ENCODE results near the gene CAMK1D. TPM values are rescaled to one million over a fixed set of nuclear protein-coding genes. Genes with fewer than 3 reads are reported as not detected.
"Not testable (repeated sequence)": the region's sequence is repeated elsewhere in the genome, so short reads cannot be mapped to it uniquely, and the experiment has no call there.

Gene CAMK1D
- total RNA-seq, 8 experiments from 2014 or later, result 1.9 to 15.8 (median 7.4) TPM

GRCh38 chr10:12849319-12850181 is 500.2 kb downstream of the CAMK1D start:
- in situ Hi-C loops (cut with MboI; ENCODE audit: low pct_unique_long_range_greater_than_20kb in 2 of 9, low sequenced_read_pairs in 9 of 9, unreplicated experiment in 9 of 9), result no loop called here
- Histone ChIP-seq H3K4me3 (no peak overlapping the region), H3K27ac (no peak overlapping the region), H3K4me1 (replicated peaks in 1 of 2) (peaks cover 6 to 7% of the 10 kb centered on the region in 2 donors)
- no peak for ATAC-seq (replicated peaks in 6 of 8)
- 0 to 100% (median 60%) methylated on average over 1 to 16 of the region's 20 CpGs; no CpG with 5 or more reads in 3 of the 10 experiments for WGBS, 10 experiments

GRCh38 chr10:12852687-12853086 is 503.3 kb downstream of the CAMK1D start:
- in situ Hi-C loops (cut with MboI; ENCODE audit: low pct_unique_long_range_greater_than_20kb in 2 of 9, low sequenced_read_pairs in 9 of 9, unreplicated experiment in 9 of 9), result no loop called here
- Histone ChIP-seq H3K4me3 (no peak overlapping the region), H3K4me1 (replicated peaks in 1 of 2) (no peaks in the 10 kb centered on the region), H3K27ac (no peak overlapping the region)
- 40 to 100% (median 90%) methylated on average over 1 to 2 of the region's 2 CpGs; no CpG with 5 or more reads in 7 of the 10 experiments for WGBS, 10 experiments
- ATAC-seq (replicated peaks in 6 of 8), result peak in 1 of 8 experiments; percentile 66

DNA sequence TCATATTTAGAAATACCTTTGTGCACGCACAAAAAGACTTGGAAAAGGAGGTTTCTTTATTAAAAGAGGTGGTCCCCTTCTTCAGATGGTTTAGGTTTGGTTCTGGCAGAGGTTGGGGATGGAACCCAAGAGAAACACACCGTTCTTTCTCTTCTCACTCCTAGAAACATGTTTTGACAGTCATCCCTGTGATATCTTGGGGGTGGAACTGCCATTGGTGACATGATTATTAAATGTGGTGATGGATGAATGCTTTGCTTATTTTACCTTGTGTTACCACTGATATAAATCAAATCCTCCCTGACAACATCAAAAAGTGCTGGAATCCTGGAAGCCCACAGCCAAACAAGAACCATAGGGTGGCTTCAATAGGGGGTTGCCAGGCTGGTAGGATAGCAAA is 505.6 kb downstream of the CAMK1D start:
- H3K27ac ChIP-seq, result no peak overlapping the region
- no peak overlapping the region for H3K4me3 ChIP-seq
- ATAC-seq (replicated peaks in 6 of 8), result no peak
- in situ Hi-C loops (cut with MboI; ENCODE audit: low pct_unique_long_range_greater_than_20kb in 2 of 9, low sequenced_read_pairs in 9 of 9, unreplicated experiment in 9 of 9), result no loop called here
- no peaks in the 10 kb centered on the region for H3K4me1 ChIP-seq (replicated peaks in 1 of 2)
- 0 to 100% (median 39%) methylated on average over 1 to 2 of the region's 2 CpGs; no CpG with 5 or more reads in 2 of the 10 experiments for WGBS, 10 experiments

DNA sequence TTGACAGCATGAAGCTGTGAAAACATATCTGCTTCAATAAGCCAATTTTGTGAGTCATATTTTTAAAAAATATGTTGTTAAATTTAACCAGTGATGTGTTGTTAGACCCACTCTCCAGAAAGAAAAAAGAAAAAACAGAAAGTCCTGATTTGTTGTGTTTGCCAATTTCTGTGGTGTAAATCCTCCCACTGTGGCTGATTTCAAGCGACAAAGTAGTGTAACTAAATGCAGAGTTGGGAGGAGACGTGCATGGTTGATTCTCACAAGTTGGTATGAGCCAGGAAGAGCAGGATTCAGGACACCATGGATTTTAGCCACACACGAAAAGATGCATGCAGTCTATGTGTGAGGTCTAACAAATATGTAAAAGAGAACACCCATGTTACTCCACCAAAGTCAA is 513.1 kb downstream of the CAMK1D start:
- 0 to 92% (median 48%) methylated on average over 1 to 3 of the region's 3 CpGs; no CpG with 5 or more reads in 1 of the 10 experiments for WGBS, 10 experiments
- Histone ChIP-seq H3K4me1 (replicated peaks in 1 of 2) (no peaks in the 10 kb centered on the region), H3K4me3 (no peak overlapping the region), H3K27ac (no peak overlapping the region)
- ATAC-seq (replicated peaks in 6 of 8), result no peak
- in situ Hi-C loops (cut with MboI; ENCODE audit: low pct_unique_long_range_greater_than_20kb in 2 of 9, low sequenced_read_pairs in 9 of 9, unreplicated experiment in 9 of 9), result no loop called here

- 17 to 100% (median 75%) methylated on average over 1 to 4 of the region's 6 CpGs; no CpG with 5 or more reads in 2 of the 10 experiments for WGBS, 10 experiments
- H3K4me1 ChIP-seq (replicated peaks in 1 of 2); H3K4me3 ChIP-seq; in situ Hi-C loops (cut with MboI; ENCODE audit: low pct_unique_long_range_greater_than_20kb in 2 of 9, low sequenced_read_pairs in 9 of 9, unreplicated experiment in 9 of 9); H3K27ac ChIP-seq: not testable (repeated sequence)
- ATAC-seq (replicated peaks in 6 of 8), result peak in 1 of 8 experiments; percentile 15
Observed at GRCh38 chr10:12865515-12865914, 516.2 kb downstream of the CAMK1D start.

DNA sequence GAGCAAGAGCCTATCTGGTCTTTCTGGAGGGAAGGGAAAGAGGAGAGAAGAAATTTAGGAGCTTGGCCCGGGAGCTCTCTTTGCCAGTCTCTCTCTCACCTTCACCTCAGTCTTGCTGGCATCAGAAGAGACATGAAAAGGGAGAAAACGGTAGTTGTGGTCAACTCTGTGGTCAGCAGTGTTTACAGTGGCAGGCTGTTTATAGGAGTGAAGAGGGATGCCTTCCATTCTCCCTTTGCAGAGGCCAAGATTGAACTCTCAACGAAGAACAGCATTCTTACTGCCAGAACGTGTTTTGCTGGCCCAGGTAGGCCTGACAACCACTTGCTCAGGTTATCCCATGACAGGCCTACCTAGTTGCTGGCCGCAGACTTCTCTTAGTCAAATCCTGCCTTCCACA is 518.9 kb downstream of the CAMK1D start:
- Histone ChIP-seq H3K27ac (no peak overlapping the region), H3K4me1 (replicated peaks in 1 of 2) (no peaks in the 10 kb centered on the region), H3K4me3 (no peak overlapping the region)
- ATAC-seq (replicated peaks in 6 of 8), result no peak
- in situ Hi-C loops (cut with MboI; ENCODE audit: low pct_unique_long_range_greater_than_20kb in 2 of 9, low sequenced_read_pairs in 9 of 9, unreplicated experiment in 9 of 9), result no loop called here
- WGBS, 10 experiments, result 0 to 100% (median 65%) methylated on average over 1 to 5 of the region's 5 CpGs; no CpG with 5 or more reads in 1 of the 10 experiments

GRCh38 chr10:12869427-12869826 is 520.1 kb downstream of the CAMK1D start:
- Histone ChIP-seq H3K27ac (no peak overlapping the region), H3K4me1 (replicated peaks in 1 of 2) (no peaks in the 10 kb centered on the region), H3K4me3 (no peak overlapping the region)
- in situ Hi-C loops (cut with MboI; ENCODE audit: low pct_unique_long_range_greater_than_20kb in 2 of 9, low sequenced_read_pairs in 9 of 9, unreplicated experiment in 9 of 9), result no loop called here
- WGBS, 10 experiments, result 0 to 100% (median 72%) methylated on average over 1 to 3 of the region's 3 CpGs; no CpG with 5 or more reads in 1 of the 10 experiments
- ATAC-seq (replicated peaks in 6 of 8), result no peak

GRCh38 chr10:12872577-12872976 is 523.2 kb downstream of the CAMK1D start:
- 24 to 100% (median 83%) methylated on average over 1 to 8 of the region's 9 CpGs; no CpG with 5 or more reads in 3 of the 10 experiments for WGBS, 10 experiments

GRCh38 chr10:12873172-12873571 is 523.8 kb downstream of the CAMK1D start:
- Histone ChIP-seq H3K4me1 (replicated peaks in 1 of 2) (no peaks in the 10 kb centered on the region), H3K4me3 (no peak overlapping the region), H3K27ac (no peak overlapping the region)
- WGBS, 10 experiments, result 5 to 81% (median 47%) methylated on average over 2 to 5 of the region's 8 CpGs; no CpG with 5 or more reads in 3 of the 10 experiments
- ATAC-seq (replicated peaks in 6 of 8), result no peak
- in situ Hi-C loops (cut with MboI; ENCODE audit: low pct_unique_long_range_greater_than_20kb in 2 of 9, low sequenced_read_pairs in 9 of 9, unreplicated experiment in 9 of 9), result no loop called here

More at GRCh38 chr10:12872577-12872976, 523.2 kb downstream of the CAMK1D start:
- Histone ChIP-seq H3K4me3 (no peak overlapping the region), H3K4me1 (replicated peaks in 1 of 2) (no peaks in the 10 kb centered on the region), H3K27ac (no peak overlapping the region)
- in situ Hi-C loops (cut with MboI; ENCODE audit: low pct_unique_long_range_greater_than_20kb in 2 of 9, low sequenced_read_pairs in 9 of 9, unreplicated experiment in 9 of 9), result no loop called here
- ATAC-seq (replicated peaks in 6 of 8), result no peak

- H3K4me3 ChIP-seq, result no peak overlapping the region
- H3K27ac ChIP-seq, result no peak overlapping the region
- H3K4me1 ChIP-seq (replicated peaks in 1 of 2), result no peaks in the 10 kb centered on the region
- in situ Hi-C loops (cut with MboI; ENCODE audit: low pct_unique_long_range_greater_than_20kb in 2 of 9, low sequenced_read_pairs in 9 of 9, unreplicated experiment in 9 of 9), result no loop called here
- 33 to 100% (median 92%) methylated on average over 3 to 6 of the region's 6 CpGs; no CpG with 5 or more reads in 3 of the 10 experiments for WGBS, 10 experiments
- ATAC-seq (replicated peaks in 6 of 8), result no peak
Observed at GRCh38 chr10:12874501-12874900, 525.2 kb downstream of the CAMK1D start.

DNA sequence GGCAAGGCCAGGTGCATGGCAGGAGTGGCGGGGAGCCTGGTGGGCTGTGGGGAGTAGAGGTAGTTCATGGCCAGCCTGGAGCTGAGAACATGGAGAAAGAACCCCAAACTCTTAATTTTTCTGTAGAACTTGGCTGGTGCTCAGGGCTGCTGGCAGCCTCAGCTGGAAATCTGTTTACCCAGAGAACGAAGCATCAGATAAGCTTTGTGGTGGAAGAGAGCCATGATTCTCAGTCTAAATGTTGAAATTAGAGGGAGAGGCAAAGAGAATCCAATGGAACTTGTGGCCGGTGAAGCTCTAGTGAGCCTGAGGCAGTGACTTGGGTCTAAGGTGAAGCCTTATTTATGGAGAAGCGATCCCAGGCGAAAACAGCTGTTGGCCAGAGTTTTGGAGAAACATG is 525.8 kb downstream of the CAMK1D start:
- no peak overlapping the region for H3K27ac ChIP-seq
- H3K4me1 ChIP-seq (replicated peaks in 1 of 2), result no peaks in the 10 kb centered on the region
- WGBS, 10 experiments, result 0 to 100% (median 66%) methylated on average over 1 to 4 of the region's 5 CpGs
- H3K4me3 ChIP-seq, result no peak overlapping the region
- ATAC-seq (replicated peaks in 6 of 8), result no peak
- in situ Hi-C loops (cut with MboI; ENCODE audit: low pct_unique_long_range_greater_than_20kb in 2 of 9, low sequenced_read_pairs in 9 of 9, unreplicated experiment in 9 of 9), result no loop called here

GRCh38 chr10:12876266-12876665 is 526.9 kb downstream of the CAMK1D start:
- in situ Hi-C loops (cut with MboI; ENCODE audit: low pct_unique_long_range_greater_than_20kb in 2 of 9, low sequenced_read_pairs in 9 of 9, unreplicated experiment in 9 of 9), result no loop called here
- H3K4me1 ChIP-seq (replicated peaks in 1 of 2), result no peaks in the 10 kb centered on the region
- WGBS, 10 experiments, result 20 to 90% (median 80%) methylated on average over 1 to 5 of the region's 5 CpGs; no CpG with 5 or more reads in 6 of the 10 experiments
- no peak overlapping the region for H3K27ac ChIP-seq
- H3K4me3 ChIP-seq, result no peak overlapping the region
- peak in 1 of 8 experiments; percentile 42 for ATAC-seq (replicated peaks in 6 of 8)

DNA sequence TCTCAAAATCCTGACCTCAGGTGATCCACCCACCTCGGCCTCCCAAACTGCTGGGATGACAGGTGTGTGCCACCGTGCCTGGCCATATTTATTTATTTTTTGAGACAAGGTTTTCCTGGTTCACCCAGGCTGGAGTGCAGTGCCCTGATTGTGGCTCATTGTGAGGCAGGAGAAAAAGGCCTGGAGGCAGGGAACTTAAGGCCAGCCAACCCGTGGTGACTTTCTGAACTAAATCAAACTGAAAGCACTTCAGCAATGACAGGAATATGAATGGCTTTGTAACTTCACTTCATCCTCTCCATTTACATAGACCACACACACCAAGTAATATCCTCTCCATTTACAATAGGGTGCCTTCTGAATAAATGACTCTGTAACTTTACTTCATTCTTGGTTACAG is 527.8 kb downstream of the CAMK1D start:
- Histone ChIP-seq H3K4me3 (no peak overlapping the region), H3K4me1 (replicated peaks in 1 of 2) (no peaks in the 10 kb centered on the region), H3K27ac (no peak overlapping the region)
- ATAC-seq (replicated peaks in 6 of 8), result peak in 1 of 8 experiments; percentile 78
- 0 to 73% (median 37%) methylated on average over 1 to 3 of the region's 3 CpGs; no CpG with 5 or more reads in 4 of the 10 experiments for WGBS, 10 experiments
- in situ Hi-C loops (cut with MboI; ENCODE audit: low pct_unique_long_range_greater_than_20kb in 2 of 9, low sequenced_read_pairs in 9 of 9, unreplicated experiment in 9 of 9), result no loop called here

Measured in motor neuron (in vitro differentiated cells).